ENCODE data around the gene CTTN. TPM values are rescaled to one million over a fixed set of nuclear protein-coding genes. Genes with fewer than 3 reads are reported as not detected.

The CTTN gene
- total and polyA plus RNA-seq, 10 of the 15 experiments (the other 5 are each of a cell fraction or from before 2014, with no cell fraction given): 1.1 to 37.8 (median 11.8) TPM

GRCh38 chr11:70351646-70352045, 46.7 kb upstream of the CTTN start:
- 99% methylated on average over 3 of the region's 3 CpGs for WGBS (ENCODE audit: insufficient coverage, insufficient replicate concordance, low lambda C conversion rate, missing lambda C conversion rate)
- ChIA-PET SMC1A (ENCODE audit: uncharacterized antibody, unreplicated experiment) (no interaction called here), RAD21 (ENCODE audit: unreplicated experiment) (no interaction called here), POLR2A (no interaction called here), CTCF (interaction anchor here (1.0 kb wide), 1 partner anchor 38 kb away, joined by 3 read pairs; no protein-coding TSS in a partner anchor)
- Histone ChIP-seq H3K79me2 (ENCODE audit: control insufficient read depth, insufficient read depth, low read length) (no peaks in the 10 kb centered on the region), H3K27me3 (replicated peaks in 1 of 2; ENCODE audit: control insufficient read depth in 2 of 2, insufficient read depth in 2 of 2, low read length in 1 of 2) (no peaks in the 10 kb centered on the region), H3K36me3 (ENCODE audit: control insufficient read depth in 2 of 2, insufficient read depth in 2 of 2, low read length in 1 of 2) (peaks cover 8 to 29% of the 10 kb centered on the region in 2 experiments), H3K9me3 (replicated peaks; ENCODE audit: control insufficient read depth, insufficient read depth, low read length) (no peaks in the 10 kb centered on the region), H2AFZ (ENCODE audit: control insufficient read depth, low read depth, low read length) (no peak overlapping the region), H3K27ac (ENCODE audit: control insufficient read depth, insufficient read depth) (no peak overlapping the region), H3K4me3 (no peak overlapping the region), H3K4me1 (ENCODE audit: control insufficient read depth, insufficient read depth, low read length) (no peaks in the 10 kb centered on the region), H3K9ac (ENCODE audit: control insufficient read depth, insufficient read depth, low read length) (no peak overlapping the region), H3K4me2 (ENCODE audit: control insufficient read depth, insufficient read depth) (no peak overlapping the region), H4K20me1 (ENCODE audit: control insufficient read depth, insufficient read depth) (no peaks in the 10 kb centered on the region)
- DNase-seq (ENCODE audit: low read depth, low spot score): no peak
- TF ChIP-seq RB1 (IDR thresholded peaks at IDR 0.05; ENCODE audit: borderline replicate concordance) (no peak), REST (IDR thresholded peaks at IDR 0.05; ENCODE audit: low read depth, low read length) (no peak), SMAD1 (IDR thresholded peaks at IDR 0.05; ENCODE audit: low read depth, partially characterized antibody) (no peak), IKZF1 (conservative IDR thresholded peaks at IDR 0.05) (no peak), ASH2L (IDR thresholded peaks at IDR 0.05; ENCODE audit: borderline replicate concordance, low read depth) (no peak), IKZF2 (IDR thresholded peaks at IDR 0.05) (no peak), RUNX3 (IDR thresholded peaks at IDR 0.05; ENCODE audit: low read length) (no peak), SUPT20H (IDR thresholded peaks at IDR 0.05; ENCODE audit: borderline replicate concordance, control insufficient read depth, low read depth, low read length) (no peak), RELB (IDR thresholded peaks at IDR 0.05; ENCODE audit: low read depth) (no peak)
- in situ Hi-C loops (cut with MboI): no loop called here
- ATAC-seq: no peak
- intact Hi-C loops (cut with micrococcal nuclease; ENCODE audit: unreplicated experiment): no loop called here
- BruUV-seq (replicated peaks): no TSS peak
- FAIRE-seq: no peak
